ENCODE results near the gene SCD5. TPM values are rescaled to one million over a fixed set of nuclear protein-coding genes. Genes with fewer than 3 reads are reported as not detected.

SCD5 gene
- total RNA-seq, 4 donors from 2014 or later: 27.6 to 79.3 (median 55.3) TPM

DNA sequence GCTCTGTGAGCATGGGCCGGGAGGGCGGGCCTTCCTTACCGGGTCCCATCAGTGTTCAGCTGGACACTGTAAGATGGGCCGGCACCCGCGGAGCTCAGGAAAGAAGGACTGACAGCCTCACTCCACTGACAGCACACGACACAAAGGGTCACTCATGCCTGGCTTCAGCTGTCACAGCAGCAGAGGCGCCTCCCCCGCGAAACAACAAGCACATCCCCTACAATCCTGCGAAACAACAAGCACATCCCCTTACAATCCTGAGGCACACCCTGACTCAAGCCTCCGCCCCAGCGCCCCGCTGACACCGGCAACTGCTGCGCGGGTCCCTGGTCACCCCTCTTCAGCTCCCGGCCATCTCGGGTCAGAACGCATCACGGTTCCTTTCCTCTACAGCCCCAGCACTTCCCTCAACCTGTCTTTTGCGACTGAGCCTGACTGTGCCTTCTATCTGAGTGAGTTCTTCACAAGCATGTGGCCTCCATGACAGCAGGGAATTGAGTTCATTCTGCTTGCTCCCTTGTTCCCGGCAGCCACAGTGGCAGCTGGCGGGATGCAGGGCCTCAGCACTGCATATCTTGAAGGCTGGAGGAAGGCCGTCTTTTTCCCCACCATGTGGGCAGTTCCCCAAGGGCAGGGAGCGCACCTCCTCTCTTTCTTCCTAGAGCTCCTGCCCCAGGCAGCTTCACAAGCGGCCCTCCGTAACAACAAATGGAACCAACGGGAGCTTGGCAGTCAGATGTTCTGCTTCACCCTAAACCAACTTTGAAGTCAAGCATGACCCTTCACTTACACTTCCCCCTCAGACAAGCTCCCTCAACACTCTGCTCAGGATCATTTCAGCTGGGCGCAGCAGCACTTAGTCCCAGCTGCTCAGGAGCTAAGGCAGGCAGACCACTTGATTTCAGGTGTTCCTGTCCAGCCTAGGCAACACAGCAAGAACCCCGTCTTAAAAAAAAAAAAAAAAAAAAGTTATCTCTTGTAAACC, 39.6 kb downstream of the SCD5 start:
- 65 to 67% methylated on average over 31 of the region's 31 CpGs for WGBS, 2 donors
- Histone ChIP-seq H3K27ac (no peak overlapping the region), H3K4me1 (peaks cover 0 to 10% (median 6%) of the 10 kb centered on the region in 4 donors), H3K27me3 (no peaks in the 10 kb centered on the region), H3K9me3 (no peaks in the 10 kb centered on the region), H3K4me3 (no peak overlapping the region), H3K36me3 (no peaks in the 10 kb centered on the region)
- no peak for DNase-seq (ENCODE audit: low spot score in 2 of 2)
- no peak for TF ChIP-seq POLR2A (IDR thresholded peaks at IDR 0.05)
- TF ChIP-seq, protein P1, sequence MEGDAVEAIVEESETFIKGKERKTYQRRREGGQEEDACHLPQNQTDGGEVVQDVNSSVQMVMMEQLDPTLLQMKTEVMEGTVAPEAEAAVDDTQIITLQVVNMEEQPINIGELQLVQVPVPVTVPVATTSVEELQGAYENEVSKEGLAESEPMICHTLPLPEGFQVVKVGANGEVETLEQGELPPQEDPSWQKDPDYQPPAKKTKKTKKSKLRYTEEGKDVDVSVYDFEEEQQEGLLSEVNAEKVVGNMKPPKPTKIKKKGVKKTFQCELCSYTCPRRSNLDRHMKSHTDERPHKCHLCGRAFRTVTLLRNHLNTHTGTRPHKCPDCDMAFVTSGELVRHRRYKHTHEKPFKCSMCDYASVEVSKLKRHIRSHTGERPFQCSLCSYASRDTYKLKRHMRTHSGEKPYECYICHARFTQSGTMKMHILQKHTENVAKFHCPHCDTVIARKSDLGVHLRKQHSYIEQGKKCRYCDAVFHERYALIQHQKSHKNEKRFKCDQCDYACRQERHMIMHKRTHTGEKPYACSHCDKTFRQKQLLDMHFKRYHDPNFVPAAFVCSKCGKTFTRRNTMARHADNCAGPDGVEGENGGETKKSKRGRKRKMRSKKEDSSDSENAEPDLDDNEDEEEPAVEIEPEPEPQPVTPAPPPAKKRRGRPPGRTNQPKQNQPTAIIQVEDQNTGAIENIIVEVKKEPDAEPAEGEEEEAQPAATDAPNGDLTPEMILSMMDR (IDR thresholded peaks at IDR 0.05): no peak
- TF ChIP-seq EP300 (IDR thresholded peaks at IDR 0.05): no peak

DNA sequence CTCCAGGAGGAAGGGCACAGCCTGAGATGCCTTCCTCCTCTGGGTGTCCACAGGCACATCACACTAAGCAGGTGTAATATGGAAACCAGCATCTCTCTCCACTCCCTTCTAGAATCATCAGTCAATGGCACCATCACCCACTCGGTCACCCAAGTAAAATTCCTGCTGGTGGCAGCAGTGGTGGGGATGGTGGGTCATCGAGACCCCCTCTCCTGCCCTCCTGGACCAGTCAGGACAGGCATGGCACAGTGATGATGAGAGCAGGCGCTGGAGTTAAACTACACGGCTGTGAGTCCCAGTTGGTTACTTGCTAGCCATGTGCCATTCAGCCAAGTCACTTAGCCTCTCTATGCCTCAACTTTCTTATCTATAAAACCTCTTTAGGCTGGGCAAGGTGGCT, 42.5 kb downstream of the SCD5 start:
- Histone ChIP-seq H3K27me3 (no peaks in the 10 kb centered on the region), H3K4me1 (peaks cover 0 to 22% (median 10%) of the 10 kb centered on the region in 4 donors), H3K27ac (no peak overlapping the region), H3K36me3 (no peaks in the 10 kb centered on the region), H3K4me3 (no peak overlapping the region), H3K9me3 (no peaks in the 10 kb centered on the region)
- no peak for DNase-seq (ENCODE audit: low spot score in 2 of 2)
- WGBS, 2 donors: 93 to 94% methylated on average over 4 of the region's 4 CpGs
- TF ChIP-seq POLR2A (IDR thresholded peaks at IDR 0.05): no peak
- TF ChIP-seq, protein P1 (IDR thresholded peaks at IDR 0.05): no peak
- no peak for TF ChIP-seq EP300 (IDR thresholded peaks at IDR 0.05)

DNA sequence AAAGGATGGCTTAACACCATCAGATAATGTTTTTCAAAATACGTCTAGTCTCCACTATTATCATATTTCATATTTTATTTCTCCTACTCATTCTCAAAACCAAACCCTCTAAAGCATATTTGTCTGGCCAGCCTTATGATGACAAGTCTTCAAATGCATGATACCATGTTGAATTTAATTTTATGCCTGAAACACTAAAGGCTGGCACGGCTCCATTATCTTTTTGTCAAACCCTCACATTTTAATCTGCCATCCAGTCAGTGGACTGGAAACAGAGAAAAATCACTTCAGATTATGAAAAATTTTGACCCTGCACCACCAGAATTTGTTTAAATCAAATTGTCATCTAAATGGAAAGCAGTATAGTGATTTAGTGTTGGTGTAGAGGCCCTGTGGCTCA, 42.9 kb downstream of the SCD5 start:
- no peaks in the 10 kb centered on the region for H3K36me3 ChIP-seq
- H3K27me3 ChIP-seq: no peaks in the 10 kb centered on the region
- WGBS, 2 donors: 90 to 91% methylated on average over 2 of the region's 2 CpGs
- no peak overlapping the region for H3K4me3 ChIP-seq
- peaks cover 0 to 22% (median 10%) of the 10 kb centered on the region in 4 donors for H3K4me1 ChIP-seq
- DNase-seq (ENCODE audit: low spot score in 2 of 2): no peak
- TF ChIP-seq, protein P1 (IDR thresholded peaks at IDR 0.05): no peak
- TF ChIP-seq POLR2A (IDR thresholded peaks at IDR 0.05) (no peak), EP300 (IDR thresholded peaks at IDR 0.05) (no peak)
- no peak overlapping the region for H3K27ac ChIP-seq
- H3K9me3 ChIP-seq: no peaks in the 10 kb centered on the region

DNA sequence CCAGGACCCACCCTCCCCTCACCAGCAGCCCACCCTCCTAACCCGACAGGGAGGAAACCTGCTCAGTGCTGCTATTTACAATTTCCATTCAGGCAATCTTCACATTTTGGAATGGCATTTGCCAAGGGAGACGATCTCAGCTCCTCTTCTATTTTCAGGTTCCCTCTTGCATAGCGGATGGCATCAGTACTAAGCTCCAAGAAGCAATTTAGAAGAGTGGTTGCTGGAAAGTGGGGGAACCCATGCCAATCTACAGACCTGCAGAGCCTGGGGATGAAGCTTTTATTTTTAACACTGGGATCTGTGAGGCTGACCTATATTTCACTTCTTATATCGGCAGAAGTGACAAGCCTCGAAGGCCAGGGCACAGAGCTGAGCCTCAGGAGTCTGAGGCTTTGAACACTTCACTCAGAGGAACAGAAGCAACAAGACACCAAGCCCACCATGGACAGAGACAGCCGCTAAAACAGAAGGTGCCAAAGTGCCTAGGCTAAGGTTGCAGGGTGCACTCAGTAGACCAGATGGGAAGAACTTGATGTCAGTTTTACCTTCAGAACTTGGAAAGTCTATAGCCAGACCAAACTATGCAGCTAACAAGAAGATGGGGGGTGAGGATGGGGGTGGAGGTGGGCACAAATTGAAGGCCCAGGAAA, 44.0 kb downstream of the SCD5 start:
- Histone ChIP-seq H3K9me3 (no peaks in the 10 kb centered on the region), H3K27me3 (no peaks in the 10 kb centered on the region), H3K4me1 (peaks cover 0 to 22% (median 10%) of the 10 kb centered on the region in 4 donors), H3K36me3 (no peaks in the 10 kb centered on the region), H3K4me3 (no peak overlapping the region), H3K27ac (peak overlapping the region in 2 of 4 donors; percentile 38 to 72)
- no peak for DNase-seq (ENCODE audit: low spot score in 2 of 2)
- WGBS, 2 donors: 70 to 72% methylated on average over 6 of the region's 6 CpGs
- TF ChIP-seq EP300 (IDR thresholded peaks at IDR 0.05) (no peak), POLR2A (IDR thresholded peaks at IDR 0.05) (no peak)
- TF ChIP-seq, protein P1 (IDR thresholded peaks at IDR 0.05): no peak

Data from tibial nerve (tissue), 4 donors.